Activated T-cell treated with anti-CD3 and anti-CD28 coated beads, Interleukin-2, amount 50 U/mL, for 1 hour (primary cell): ENCODE measurements around the gene JDP2.
A peak's percentile ranks its signal among the peaks of the same experiment; 100 is the strongest.

Source experiments
- DNase-seq: peaks from one replicate; pipeline ENCODE4 v3.0.0-alpha.2; 2020

JDP2 gene

DNA sequence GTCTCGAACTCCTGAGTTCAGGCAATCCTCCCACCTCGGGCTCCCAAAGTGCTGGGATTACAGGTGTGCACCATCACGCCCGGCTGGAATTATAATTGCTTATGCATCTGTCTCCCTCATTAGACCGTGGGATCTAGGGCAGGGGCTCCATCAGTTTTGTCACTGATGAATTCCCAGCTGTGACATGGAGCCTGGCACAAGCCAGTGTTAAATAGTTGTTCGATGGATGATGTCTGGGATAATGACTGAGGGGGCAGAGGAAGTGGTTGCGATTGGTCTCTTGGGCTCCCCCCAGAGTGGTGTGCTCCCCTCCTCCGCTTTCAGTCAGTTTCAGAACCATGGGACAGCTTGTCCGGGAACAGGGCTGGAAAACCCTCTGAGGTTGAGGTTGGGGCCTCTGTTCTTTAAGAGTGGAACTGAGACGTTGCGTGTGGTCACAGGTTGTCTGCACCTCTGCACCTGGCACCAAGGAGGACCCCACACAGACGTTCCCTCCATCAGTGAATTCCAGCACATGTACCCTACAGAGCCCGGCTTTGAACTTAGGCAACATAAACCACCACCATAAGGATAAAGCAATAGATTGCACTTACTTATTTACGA, 63.7 kb downstream of the JDP2 start:
- no peak for DNase-seq

- no peak for DNase-seq
Observed at GRCh38 chr14:75492832-75493591, 65.2 kb downstream of the JDP2 start.

DNA sequence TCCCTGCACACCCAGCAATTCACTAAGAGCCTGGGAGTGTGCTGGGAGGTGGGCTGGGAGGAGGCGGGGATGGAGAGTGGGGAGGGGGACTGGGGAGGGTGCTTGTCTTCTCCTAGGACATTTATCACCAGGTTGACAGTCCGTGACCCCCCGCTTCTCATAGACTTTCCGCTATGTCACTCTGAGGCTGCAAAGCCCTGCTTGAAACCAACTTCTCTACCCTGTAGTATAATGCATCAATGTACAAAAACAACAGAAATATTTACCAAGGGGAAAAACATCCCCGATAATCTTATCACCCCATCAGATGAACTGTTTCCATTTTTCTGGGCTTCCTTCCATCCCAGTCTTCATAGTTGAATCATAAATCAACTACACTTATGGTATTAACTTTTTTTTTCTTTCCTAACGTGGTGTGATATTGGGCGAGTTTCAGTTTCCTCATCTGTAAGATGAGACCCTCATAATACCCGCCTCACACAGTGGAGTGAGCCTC, 65.8 kb downstream of the JDP2 start:
- DNase-seq: no peak

DNA sequence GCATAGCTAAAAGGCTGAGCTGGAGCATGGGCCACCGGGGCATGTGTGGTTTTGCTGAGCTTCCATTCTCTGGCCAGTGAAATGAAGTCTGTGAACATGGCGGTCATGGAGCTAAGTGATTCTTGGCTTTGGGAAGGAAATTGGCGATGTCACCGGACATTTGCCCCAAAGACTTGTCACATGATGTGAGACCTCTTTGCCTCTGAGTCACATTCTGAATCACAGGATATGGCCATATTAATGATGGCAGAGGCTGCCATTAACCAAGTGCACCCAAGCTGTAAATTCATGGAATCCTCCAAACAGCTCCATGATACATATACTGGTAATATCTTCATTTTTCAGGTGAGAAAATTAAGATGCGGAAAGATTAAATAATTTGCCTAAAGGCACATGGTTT, 67.1 kb downstream of the JDP2 start:
- no peak for DNase-seq

- no peak for DNase-seq
Observed at GRCh38 chr14:75495399-75495798, 67.6 kb downstream of the JDP2 start.

GRCh38 chr14:75495882-75496281, 68.1 kb downstream of the JDP2 start:
- DNase-seq: no peak

DNA sequence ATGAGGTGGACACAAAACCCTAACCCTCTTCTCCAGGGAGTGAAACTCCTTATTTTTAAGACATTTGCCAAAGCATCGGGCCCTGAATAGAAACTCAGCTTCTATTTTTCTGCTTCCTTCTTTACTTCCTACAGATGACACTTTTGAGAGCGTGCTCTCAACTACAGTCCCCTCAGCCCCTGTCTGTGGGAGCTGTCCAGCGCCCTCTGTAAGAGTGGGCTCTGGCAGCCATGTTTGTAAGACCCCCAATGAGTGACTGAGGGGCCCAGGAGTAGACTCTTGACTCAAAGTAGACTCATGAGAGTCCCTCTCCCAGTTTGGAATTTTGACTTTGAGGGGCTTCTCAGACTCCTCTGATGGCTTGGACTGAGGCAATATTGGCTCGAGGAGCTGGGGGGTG, 68.9 kb downstream of the JDP2 start:
- no peak for DNase-seq

DNA sequence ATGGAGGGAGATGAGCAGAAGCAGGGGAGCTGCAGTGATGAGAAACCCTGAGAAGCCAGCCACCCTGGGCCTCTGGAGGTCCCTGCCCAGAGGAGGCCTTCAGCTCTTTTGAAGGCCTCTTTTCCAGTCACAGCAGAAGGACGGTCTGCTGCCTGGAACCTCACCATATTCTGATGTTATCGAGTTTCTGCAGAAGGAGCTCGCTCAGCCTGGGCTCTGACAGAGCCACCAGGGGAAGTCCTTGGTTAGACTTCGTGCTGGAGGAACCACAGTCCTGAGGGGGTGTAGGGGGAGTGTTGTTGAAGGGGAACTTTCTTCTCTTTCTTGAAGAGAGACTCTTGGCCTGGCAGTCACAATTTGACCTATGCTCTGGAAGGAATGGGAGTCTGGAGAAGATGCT, 69.4 kb downstream of the JDP2 start:
- no peak for DNase-seq

- DNase-seq: no peak
Observed at GRCh38 chr14:75497701-75498100, 69.9 kb downstream of the JDP2 start.

GRCh38 chr14:75499084-75499875, 71.5 kb downstream of the JDP2 start:
- DNase-seq: no peak

GRCh38 chr14:75501080-75501479, 73.3 kb downstream of the JDP2 start:
- no peak for DNase-seq

DNA sequence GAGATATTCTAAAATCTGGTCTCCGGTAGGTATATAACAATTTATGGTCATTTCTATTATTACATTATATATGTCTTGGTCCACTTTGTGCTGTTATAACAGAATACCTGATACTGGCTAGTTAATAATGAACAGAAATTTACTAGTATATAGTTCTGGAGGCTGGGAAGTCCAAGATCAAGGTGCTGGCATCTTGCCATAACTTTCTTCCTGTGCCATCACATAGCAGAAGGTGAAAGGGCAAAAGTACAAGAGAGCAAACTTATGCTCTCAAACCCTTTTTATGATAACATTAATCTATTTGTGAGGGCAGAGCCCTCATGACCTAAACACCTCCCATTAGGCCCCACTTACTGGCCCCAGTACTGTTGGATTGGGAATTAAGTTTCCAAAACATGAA, 76.6 kb downstream of the JDP2 start:
- no peak for DNase-seq

- DNase-seq: no peak
Observed at GRCh38 chr14:75506930-75507329, 79.1 kb downstream of the JDP2 start.

- DNase-seq: no peak
Observed at GRCh38 chr14:75510547-75510946, 82.7 kb downstream of the JDP2 start.

- DNase-seq: no peak
Observed at GRCh38 chr14:75511201-75511600, 83.4 kb downstream of the JDP2 start.

DNA sequence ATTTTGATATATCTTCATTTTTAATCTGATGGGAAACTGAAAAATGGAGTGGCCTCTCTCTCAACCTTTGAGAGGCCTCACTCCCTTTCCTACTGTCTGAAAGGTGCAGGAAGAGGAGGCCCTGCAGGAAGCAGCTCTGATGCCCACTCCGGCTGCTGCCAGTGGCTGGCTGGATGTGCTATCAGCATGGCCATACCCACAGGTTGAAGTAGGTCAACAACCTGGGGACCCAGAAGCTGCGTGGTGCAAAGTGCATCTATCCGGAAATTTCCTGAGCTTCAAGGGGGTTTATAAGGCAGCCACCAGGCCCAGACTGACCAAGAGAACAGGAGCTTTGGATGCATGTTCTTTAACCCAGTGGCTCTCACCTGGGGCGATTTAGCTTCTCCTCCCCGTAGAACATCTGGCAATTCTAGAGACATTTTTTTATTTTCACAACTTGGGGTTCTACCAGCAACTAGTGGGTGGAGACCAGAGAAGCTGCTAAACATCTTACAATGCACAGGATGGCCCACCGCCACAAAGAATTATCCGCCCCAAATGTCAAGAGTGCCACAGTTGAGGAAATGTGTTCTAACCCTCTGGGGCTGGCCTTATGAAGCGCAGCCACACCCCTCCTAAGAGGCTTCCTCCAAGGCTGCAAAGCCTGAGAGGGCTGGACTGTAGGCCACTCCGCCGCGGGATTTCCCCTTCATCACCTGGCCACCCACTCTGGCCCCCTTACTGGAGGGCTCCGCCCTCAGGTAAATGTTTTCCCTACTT, 86.3 kb downstream of the JDP2 start:
- DNase-seq: no peak

DNA sequence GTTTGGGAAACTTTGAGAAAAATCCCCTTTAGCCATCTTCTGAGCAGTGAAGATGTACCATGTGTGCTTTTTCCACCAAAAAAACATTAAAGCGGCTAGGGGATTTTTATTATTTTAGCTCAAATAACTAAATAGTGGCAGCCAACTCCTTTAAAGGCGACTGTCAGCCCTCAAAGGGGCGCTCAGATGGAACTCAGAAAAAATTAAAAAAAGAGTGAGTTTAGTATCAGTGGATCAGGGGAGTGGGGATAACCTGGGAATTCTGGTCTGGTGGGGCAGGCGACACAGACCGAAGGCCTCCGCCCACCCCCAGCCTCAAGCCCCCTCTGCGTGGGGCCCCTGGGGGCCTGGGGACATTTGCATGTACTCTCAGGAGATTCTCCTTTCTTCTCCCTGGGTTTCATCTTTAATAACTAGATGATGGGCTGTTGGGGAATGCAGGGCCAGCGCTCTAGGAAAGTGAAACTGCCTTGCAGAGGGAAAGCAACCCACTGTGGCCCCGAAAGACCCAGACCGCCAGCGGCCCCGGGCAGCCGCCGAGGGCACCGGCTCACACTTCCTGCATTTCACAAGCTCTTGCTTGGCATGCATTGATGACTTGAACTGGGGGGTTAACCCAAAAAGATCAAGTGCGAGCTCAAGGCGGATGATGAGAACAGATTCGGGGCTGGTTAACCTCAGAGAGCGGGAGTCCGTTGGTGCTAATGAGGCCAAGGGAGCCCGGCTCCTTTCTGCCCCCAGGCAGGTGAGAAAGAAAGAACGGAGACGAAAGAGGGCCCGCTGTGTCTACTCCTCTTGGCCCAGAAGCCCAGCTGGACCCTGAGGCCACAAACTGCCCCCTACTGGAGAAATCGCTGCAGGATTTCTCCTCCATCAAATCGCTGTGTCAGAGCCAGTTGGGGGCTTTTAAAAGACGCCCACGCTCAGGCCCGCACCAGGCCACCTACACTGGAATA, 87.1 kb downstream of the JDP2 start:
- peak; percentile 51 for DNase-seq

DNA sequence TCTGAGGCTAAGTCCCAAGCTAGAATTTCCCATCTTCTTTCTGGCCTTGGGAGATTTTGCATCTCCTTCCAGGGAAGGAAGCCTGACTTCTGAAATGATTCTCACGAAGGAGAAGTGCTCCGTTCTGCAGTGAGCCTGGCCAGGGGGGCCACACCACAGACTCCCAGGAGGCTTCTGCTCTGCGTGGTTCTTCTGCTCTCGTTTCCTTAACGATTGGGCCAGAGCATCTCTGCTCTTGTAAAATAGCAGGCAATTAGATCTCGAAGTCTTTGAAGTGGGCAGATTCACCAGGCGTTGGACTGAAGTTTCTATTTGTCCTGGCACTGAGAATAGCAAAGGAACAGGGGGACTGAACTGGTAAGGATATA, 87.8 kb downstream of the JDP2 start:
- no peak for DNase-seq

DNA sequence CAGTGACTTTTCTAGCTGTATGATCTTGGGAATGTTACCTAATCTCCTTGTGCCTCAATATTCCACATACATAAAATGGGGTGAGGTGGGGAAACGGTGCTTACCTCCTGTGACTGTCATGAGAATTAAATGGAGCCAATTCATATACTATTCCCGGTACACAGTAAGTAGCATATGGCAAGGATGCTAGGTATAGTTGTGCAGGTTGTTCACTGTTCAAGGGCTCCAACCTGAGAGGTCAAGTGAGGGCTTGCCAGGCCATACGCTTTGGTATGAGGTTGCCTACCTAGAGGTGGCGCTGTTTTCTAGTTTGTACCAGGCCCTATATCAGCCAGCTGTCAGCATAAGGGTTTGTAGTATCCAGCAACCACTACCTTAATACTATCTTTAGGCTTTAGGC, 90.8 kb downstream of the JDP2 start:
- no peak for DNase-seq

DNA sequence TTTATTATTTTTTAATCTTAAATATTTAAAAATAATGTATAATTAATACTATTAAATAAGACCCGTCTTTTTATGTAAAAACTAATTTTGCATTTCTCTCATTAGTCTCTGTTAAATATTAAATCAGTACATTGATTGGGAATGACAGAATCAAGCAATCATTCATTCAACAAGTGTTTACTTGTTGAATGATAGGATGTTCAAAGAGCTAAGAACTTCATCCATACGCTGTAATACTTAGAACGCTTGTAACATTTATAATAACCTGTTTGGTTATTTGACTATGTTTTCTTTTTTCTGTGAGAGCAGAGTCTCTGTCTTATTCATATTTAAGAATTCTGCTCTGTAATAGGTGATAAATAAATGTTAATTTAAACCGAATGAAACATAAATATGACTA, 91.6 kb downstream of the JDP2 start:
- DNase-seq: no peak

GRCh38 chr14:75519826-75520728, 92.3 kb downstream of the JDP2 start:
- DNase-seq: no peak
